HEK293 (cell line): ENCODE data around the gene KLHL12.

Experiments used
- GLIS2 ChIP-seq: fragments of 450-650 bp; formaldehyde crosslinking; IDR thresholded peaks from 2 replicates; pipeline ENCODE4 v1.5.1; 2016; ENCODE audit warnings: missing biosample characterization, missing genetic modification characterization
- INSM2 ChIP-seq: fragments of 450-650 bp; formaldehyde crosslinking; IDR thresholded peaks from 2 replicates; pipeline ENCODE4 v1.5.1; 2016; ENCODE audit warnings: missing biosample characterization, missing genetic modification characterization
- KLF17 ChIP-seq: fragments of 450-650 bp; formaldehyde crosslinking; IDR thresholded peaks from 2 replicates; pipeline ENCODE4 v1.5.1; 2016; ENCODE audit warnings: missing biosample characterization, missing genetic modification characterization
- MEIS1 ChIP-seq: sonication (generic); formaldehyde crosslinking; IDR thresholded peaks from 2 replicates; pipeline ENCODE4 v1.8.1; 2022; ENCODE audit warnings: missing genetic modification reagents, mild to moderate bottlenecking, borderline replicate concordance
- PRDM10 ChIP-seq: fragments of 450-650 bp; formaldehyde crosslinking; IDR thresholded peaks from 2 replicates; pipeline ENCODE4 v1.5.1; 2016; ENCODE audit warnings: missing biosample characterization, missing genetic modification characterization
- SCRT2 ChIP-seq: fragments of 450-650 bp; formaldehyde crosslinking; IDR thresholded peaks from 2 replicates; pipeline ENCODE4 v1.5.1; 2016; ENCODE audit warnings: missing biosample characterization, missing genetic modification characterization
- SETDB1 ChIP-seq: IDR thresholded peaks from one replicate; pipeline ENCODE4 v1.6.1; 2017; ENCODE audit warnings: mild to moderate bottlenecking, low read length, moderate library complexity, mixed read lengths; ENCODE audit not compliant: insufficient read length
- SP2 ChIP-seq: fragments of 450-650 bp; formaldehyde crosslinking; IDR thresholded peaks from 2 replicates; pipeline ENCODE4 v1.5.1; 2016; ENCODE audit warnings: missing biosample characterization, missing genetic modification characterization
- YY2 ChIP-seq: fragments of 450-650 bp; formaldehyde crosslinking; IDR thresholded peaks from 2 replicates; pipeline ENCODE4 v1.5.1; 2016; ENCODE audit warnings: missing biosample characterization, missing genetic modification characterization
- ZBTB21 ChIP-seq: fragments of 450-650 bp; formaldehyde crosslinking; IDR thresholded peaks from 2 replicates; pipeline ENCODE4 v1.5.1; 2017; ENCODE audit warnings: missing biosample characterization, missing genetic modification characterization
- ZEB2 ChIP-seq: fragments of 450-650 bp; formaldehyde crosslinking; IDR thresholded peaks from 2 replicates; pipeline ENCODE4 v1.5.1; 2016; ENCODE audit warnings: missing biosample characterization, missing genetic modification characterization
- ZNF133 ChIP-seq: fragments of 450-650 bp; formaldehyde crosslinking; IDR thresholded peaks from 2 replicates; pipeline ENCODE4 v1.5.1; 2016; ENCODE audit warnings: missing biosample characterization, missing genetic modification characterization
- ZNF138 ChIP-seq: fragments of 450-650 bp; formaldehyde crosslinking; IDR thresholded peaks from 2 replicates; pipeline ENCODE4 v1.5.1; 2016; ENCODE audit warnings: missing biosample characterization, missing genetic modification characterization, borderline replicate concordance
- ZNF155 ChIP-seq: fragments of 450-650 bp; formaldehyde crosslinking; IDR thresholded peaks from 2 replicates; pipeline ENCODE4 v1.5.1; 2016; ENCODE audit warnings: missing biosample characterization, missing genetic modification characterization
- ZNF157 ChIP-seq: fragments of 450-650 bp; formaldehyde crosslinking; IDR thresholded peaks from 2 replicates; pipeline ENCODE4 v1.5.1; 2016; ENCODE audit warnings: missing biosample characterization, missing genetic modification characterization
- ZNF24 ChIP-seq: fragments of 450-650 bp; formaldehyde crosslinking; IDR thresholded peaks from 2 replicates; pipeline ENCODE4 v1.5.1; 2016; ENCODE audit warnings: missing biosample characterization, missing genetic modification characterization
- ZNF324 ChIP-seq: fragments of 450-650 bp; formaldehyde crosslinking; IDR thresholded peaks from 2 replicates; pipeline ENCODE4 v1.5.1; 2016; ENCODE audit warnings: missing biosample characterization, missing genetic modification characterization
- ZNF335 ChIP-seq: fragments of 450-650 bp; formaldehyde crosslinking; conservative IDR thresholded peaks from 2 replicates; pipeline ENCODE4 v1.5.1; 2016; ENCODE audit warnings: missing biosample characterization, missing genetic modification characterization
- ZNF366 ChIP-seq: fragments of 450-650 bp; formaldehyde crosslinking; conservative IDR thresholded peaks from 2 replicates; pipeline ENCODE4 v1.5.1; 2016; ENCODE audit warnings: missing biosample characterization, missing genetic modification characterization
- ZNF416 ChIP-seq: fragments of 450-650 bp; formaldehyde crosslinking; IDR thresholded peaks from 2 replicates; pipeline ENCODE4 v1.5.1; 2016; ENCODE audit warnings: missing biosample characterization, missing genetic modification characterization
- ZNF473 ChIP-seq: fragments of 450-650 bp; formaldehyde crosslinking; IDR thresholded peaks from 2 replicates; pipeline ENCODE4 v1.5.1; 2017; ENCODE audit warnings: missing biosample characterization, missing genetic modification characterization
- ZNF501 ChIP-seq: fragments of 450-650 bp; formaldehyde crosslinking; IDR thresholded peaks from 2 replicates; pipeline ENCODE4 v1.5.1; 2016; ENCODE audit warnings: missing biosample characterization, missing genetic modification characterization
- ZNF555 ChIP-seq: fragments of 450-650 bp; formaldehyde crosslinking; conservative IDR thresholded peaks from 2 replicates; pipeline ENCODE4 v1.5.1; 2017; ENCODE audit warnings: missing biosample characterization, mild to moderate bottlenecking, missing genetic modification characterization, inconsistent platforms
- ZNF580 ChIP-seq: fragments of 450-650 bp; formaldehyde crosslinking; IDR thresholded peaks from 2 replicates; pipeline ENCODE4 v1.5.1; 2016; ENCODE audit warnings: missing biosample characterization, missing genetic modification characterization
- ZNF629 ChIP-seq: fragments of 450-650 bp; formaldehyde crosslinking; IDR thresholded peaks from 2 replicates; pipeline ENCODE4 v1.5.1; 2017; ENCODE audit warnings: missing biosample characterization, missing genetic modification characterization
- ZNF639 ChIP-seq: fragments of 450-650 bp; formaldehyde crosslinking; IDR thresholded peaks from 2 replicates; pipeline ENCODE4 v1.5.1; 2016; ENCODE audit warnings: missing biosample characterization, missing genetic modification characterization
- ZNF777 ChIP-seq: fragments of 450-650 bp; formaldehyde crosslinking; IDR thresholded peaks from 2 replicates; pipeline ENCODE4 v1.5.1; 2017; ENCODE audit warnings: missing biosample characterization, missing genetic modification characterization, borderline replicate concordance
- ZNF791 ChIP-seq: fragments of 450-650 bp; formaldehyde crosslinking; IDR thresholded peaks from 2 replicates; pipeline ENCODE4 v1.5.1; 2016; ENCODE audit warnings: missing biosample characterization, missing genetic modification characterization
- ZNF837 ChIP-seq: fragments of 450-650 bp; formaldehyde crosslinking; IDR thresholded peaks from 2 replicates; pipeline ENCODE4 v1.5.1; 2016; ENCODE audit warnings: missing biosample characterization, missing genetic modification characterization
- ZSCAN30 ChIP-seq: fragments of 450-650 bp; IDR thresholded peaks from 2 replicates; pipeline ENCODE4 v1.5.1; 2018; ENCODE audit warnings: missing biosample characterization, mild to moderate bottlenecking, missing genetic modification characterization, moderate library complexity
- ZSCAN5A ChIP-seq: fragments of 450-650 bp; formaldehyde crosslinking; IDR thresholded peaks from 2 replicates; pipeline ENCODE4 v1.5.1; 2016; ENCODE audit warnings: missing biosample characterization, missing genetic modification characterization

Gene KLHL12

GRCh38 chr1:202926581-202927491, at the start of gene KLHL12 (continued):
- peak; percentile 64 for TF ChIP-seq PRDM10 (tag by site-specific recombination)
- no peak for TF ChIP-seq ZNF791 (tag by site-specific recombination)
- peak; percentile 88 for TF ChIP-seq SP2
- peak; percentile 94 for TF ChIP-seq ZBTB21
- peak; percentile 61; the same call in 1 of the 2 replicates for TF ChIP-seq ZNF639 (tag by site-specific recombination)
- no peak for TF ChIP-seq ZNF416 (tag by site-specific recombination)
- peak; percentile 93 for TF ChIP-seq GLIS2
- TF ChIP-seq ZNF157 (tag by site-specific recombination), result no peak
- peak; percentile 66; the same call in 1 of the 2 replicates for TF ChIP-seq ZNF580
- no peak for TF ChIP-seq ZNF155 (tag by site-specific recombination)
- peak; percentile 97 for TF ChIP-seq ZNF24
- TF ChIP-seq ZNF335 (tag by site-specific recombination), result peak; percentile 96
- TF ChIP-seq MEIS1 (CRISPR knock-in tag), result no peak
- TF ChIP-seq YY2 (tag by site-specific recombination), result peak; percentile 38; the same call in 1 of the 2 replicates
- peak; percentile 15; the same call in 1 of the 2 replicates for TF ChIP-seq ZSCAN5A (tag by site-specific recombination)
- TF ChIP-seq ZNF837 (tag by site-specific recombination), result no peak
- peak; percentile 97 for TF ChIP-seq ZNF629 (tag by site-specific recombination)
- TF ChIP-seq SETDB1, result no peak
- TF ChIP-seq ZNF133 (tag by site-specific recombination), result no peak; the same call in 1 of the 2 replicates
- no peak for TF ChIP-seq ZNF473
- TF ChIP-seq ZNF366, result peak; percentile 74
- 0 out of 2 replicates have a peak, but pooled peaks have one; percentile 5 for TF ChIP-seq ZNF138 (tag by site-specific recombination)
- peak; percentile 70 for TF ChIP-seq INSM2 (tag by site-specific recombination)
- TF ChIP-seq ZEB2 (tag by site-specific recombination), result peak; percentile 90; the same call in 1 of the 2 replicates
- TF ChIP-seq ZNF555 (tag by site-specific recombination), result no peak
- TF ChIP-seq ZNF777 (tag by site-specific recombination), result no peak
- TF ChIP-seq SCRT2, result 0 out of 2 replicates have a peak, but pooled peaks have one; percentile 53
- TF ChIP-seq ZSCAN30 (tag by site-specific recombination), result peak; percentile 95
- peak; percentile 97 for TF ChIP-seq ZNF501
- peak; percentile 82; the same call in 1 of the 2 replicates for TF ChIP-seq KLF17 (tag by site-specific recombination)
- TF ChIP-seq ZNF324 (tag by site-specific recombination), result peak; percentile 96
